Endothelial cell (in vitro differentiated cells): ENCODE results near the gene SH3RF2. TPM values are rescaled to one million over a fixed set of nuclear protein-coding genes. Genes with fewer than 3 reads are reported as not detected.
"Not testable (repeated sequence)": the region's sequence is repeated elsewhere in the genome, so short reads cannot be mapped to it uniquely, and the experiment has no call there.

Experiments used
- DNase-seq: peaks from one replicate; pipeline ENCODE4 v3.0.0; 2021; ENCODE audit warnings: low spot score
- H3K27ac Mint-ChIP-seq: one replicate; pipeline ENCODE4 v1.8.0; 2021; ENCODE audit warnings: mixed read lengths, inconsistent platforms; ENCODE audit not compliant: unreplicated experiment
- H3K27me3 Mint-ChIP-seq: one replicate; pipeline ENCODE4 v1.8.0; 2021; ENCODE audit warnings: mild to moderate bottlenecking, moderate library complexity, mixed read lengths, inconsistent platforms; ENCODE audit not compliant: unreplicated experiment
- H3K36me3 Mint-ChIP-seq: one replicate; pipeline ENCODE4 v1.8.0; 2021; ENCODE audit warnings: mild to moderate bottlenecking, low read depth, mixed read lengths, inconsistent platforms; ENCODE audit not compliant: unreplicated experiment
- H3K4me1 Mint-ChIP-seq: one replicate; pipeline ENCODE4 v1.8.0; 2021; ENCODE audit warnings: mild to moderate bottlenecking, mixed read lengths, inconsistent platforms; ENCODE audit not compliant: unreplicated experiment
- H3K4me3 Mint-ChIP-seq: one replicate; pipeline ENCODE4 v1.8.0; 2021; ENCODE audit warnings: mild to moderate bottlenecking, mixed read lengths, inconsistent platforms; ENCODE audit not compliant: unreplicated experiment
- H3K9me3 Mint-ChIP-seq: one replicate; pipeline ENCODE4 v1.8.0; 2021; ENCODE audit warnings: mixed read lengths, inconsistent platforms; ENCODE audit not compliant: unreplicated experiment
- CTCF ChIP-seq: fragments of 200-600 bp; sonication (generic); IDR thresholded peaks from one replicate; pipeline ENCODE4 v1.5.0; 2021; ENCODE audit warnings: antibody characterized with exemption; ENCODE audit not compliant: unreplicated experiment
- long read RNA-seq: library from polyadenylated mRNA; unstranded; transcript quantifications from one replicate; pipeline ENCODE4 v2.0.0, GENCODE V29; 2020; ENCODE audit not compliant: unreplicated experiment
- total RNA-seq: library from RNA; stranded (reverse); fragmentation: NEBNext Ultra II Directional; extraction: Animal tissue kit (Norgen Biotek cat#: 25700); gene quantifications from one replicate; pipeline ENCODE4 v1.2.1, GENCODE V29; 2021; ENCODE audit not compliant: unreplicated experiment

Gene SH3RF2, protein sequence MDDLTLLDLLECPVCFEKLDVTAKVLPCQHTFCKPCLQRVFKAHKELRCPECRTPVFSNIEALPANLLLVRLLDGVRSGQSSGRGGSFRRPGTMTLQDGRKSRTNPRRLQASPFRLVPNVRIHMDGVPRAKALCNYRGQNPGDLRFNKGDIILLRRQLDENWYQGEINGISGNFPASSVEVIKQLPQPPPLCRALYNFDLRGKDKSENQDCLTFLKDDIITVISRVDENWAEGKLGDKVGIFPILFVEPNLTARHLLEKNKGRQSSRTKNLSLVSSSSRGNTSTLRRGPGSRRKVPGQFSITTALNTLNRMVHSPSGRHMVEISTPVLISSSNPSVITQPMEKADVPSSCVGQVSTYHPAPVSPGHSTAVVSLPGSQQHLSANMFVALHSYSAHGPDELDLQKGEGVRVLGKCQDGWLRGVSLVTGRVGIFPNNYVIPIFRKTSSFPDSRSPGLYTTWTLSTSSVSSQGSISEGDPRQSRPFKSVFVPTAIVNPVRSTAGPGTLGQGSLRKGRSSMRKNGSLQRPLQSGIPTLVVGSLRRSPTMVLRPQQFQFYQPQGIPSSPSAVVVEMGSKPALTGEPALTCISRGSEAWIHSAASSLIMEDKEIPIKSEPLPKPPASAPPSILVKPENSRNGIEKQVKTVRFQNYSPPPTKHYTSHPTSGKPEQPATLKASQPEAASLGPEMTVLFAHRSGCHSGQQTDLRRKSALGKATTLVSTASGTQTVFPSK
- total RNA-seq: 0.23 TPM
- long read RNA-seq: 0 reads

- no peak within 1 kb of the TSS for H3K27ac Mint-ChIP-seq
- peaks cover 3% of the 10 kb centered on the region for H3K4me1 Mint-ChIP-seq
Measured at GRCh38 chr5:145936401-145937131, at the start of gene SH3RF2. Gene SH3RF2, plus strand, starts transcription at chr5:145936578. Its CDS starts 1,351 bp downstream, at chr5:145937929.

DNA sequence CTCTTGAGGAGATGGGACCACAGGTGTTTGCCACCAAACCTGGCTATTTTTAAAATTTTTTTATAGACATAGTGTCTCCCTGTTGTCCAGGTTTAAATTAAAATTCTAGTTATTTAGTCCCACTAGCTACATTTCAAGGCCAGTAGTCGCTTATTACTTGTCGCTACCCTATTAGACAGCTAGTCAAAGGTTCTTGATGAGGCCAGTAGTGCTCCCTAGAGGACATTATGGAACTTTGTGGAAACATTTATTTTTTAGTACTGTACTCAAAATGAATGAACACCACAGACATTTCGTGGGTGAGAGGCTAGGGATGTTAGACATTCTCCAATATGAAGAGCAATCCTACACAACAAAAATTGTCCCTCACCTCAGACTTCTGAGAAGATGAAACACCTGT lies 49.2 kb upstream of the SH3RF2 start:
- H3K4me3 Mint-ChIP-seq: no peak overlapping the region
- H3K36me3 Mint-ChIP-seq: no peaks in the 10 kb centered on the region
- no peaks in the 10 kb centered on the region for H3K27me3 Mint-ChIP-seq
- no peak for TF ChIP-seq CTCF
- no peak overlapping the region for H3K27ac Mint-ChIP-seq
- H3K4me1 Mint-ChIP-seq: no peaks in the 10 kb centered on the region
- no peaks in the 10 kb centered on the region for H3K9me3 Mint-ChIP-seq
- no peak for DNase-seq

More at GRCh38 chr5:145936401-145937131, at the start of gene SH3RF2:
- no peak for TF ChIP-seq CTCF
- Mint-ChIP-seq H3K4me3 (peak within 1 kb of the TSS; percentile 82), H3K27me3 (peaks cover 4% of the 10 kb centered on the region), H3K9me3 (no peaks in the 10 kb centered on the region), H3K36me3 (no peaks in the 10 kb centered on the region)
- DNase-seq: peak; percentile 49

GRCh38 chr5:145887976-145888574 lies 48.3 kb upstream of the SH3RF2 start:
- Mint-ChIP-seq H3K36me3 (no peaks in the 10 kb centered on the region), H3K9me3 (no peaks in the 10 kb centered on the region), H3K4me1 (no peaks in the 10 kb centered on the region), H3K27me3 (no peaks in the 10 kb centered on the region), H3K4me3 (no peak overlapping the region), H3K27ac (no peak overlapping the region)
- DNase-seq: peak; percentile 49
- no peak for TF ChIP-seq CTCF

- Mint-ChIP-seq H3K9me3 (no peaks in the 10 kb centered on the region), H3K36me3 (no peaks in the 10 kb centered on the region), H3K27me3 (no peaks in the 10 kb centered on the region), H3K27ac (no peak overlapping the region), H3K4me3 (no peak overlapping the region), H3K4me1 (no peaks in the 10 kb centered on the region)
- TF ChIP-seq CTCF: no peak
- no peak for DNase-seq
Measured at GRCh38 chr5:145889611-145890010, 46.8 kb upstream of the SH3RF2 start.

- H3K36me3 Mint-ChIP-seq, H3K9me3 Mint-ChIP-seq, H3K27me3 Mint-ChIP-seq, H3K4me3 Mint-ChIP-seq, H3K4me1 Mint-ChIP-seq, H3K27ac Mint-ChIP-seq, DNase-seq: not testable (repeated sequence)
Measured at GRCh38 chr5:145891378-145891777, 45.0 kb upstream of the SH3RF2 start.
